IPS-NIHi7 (cell line): ENCODE data around the gene VPS37C.

Source experiments
- DNase-seq: peaks from one replicate; pipeline ENCODE4 v3.0.0; 2012; ENCODE audit warnings: mixed read lengths; ENCODE audit errors: extremely low spot score

VPS37C gene

DNA sequence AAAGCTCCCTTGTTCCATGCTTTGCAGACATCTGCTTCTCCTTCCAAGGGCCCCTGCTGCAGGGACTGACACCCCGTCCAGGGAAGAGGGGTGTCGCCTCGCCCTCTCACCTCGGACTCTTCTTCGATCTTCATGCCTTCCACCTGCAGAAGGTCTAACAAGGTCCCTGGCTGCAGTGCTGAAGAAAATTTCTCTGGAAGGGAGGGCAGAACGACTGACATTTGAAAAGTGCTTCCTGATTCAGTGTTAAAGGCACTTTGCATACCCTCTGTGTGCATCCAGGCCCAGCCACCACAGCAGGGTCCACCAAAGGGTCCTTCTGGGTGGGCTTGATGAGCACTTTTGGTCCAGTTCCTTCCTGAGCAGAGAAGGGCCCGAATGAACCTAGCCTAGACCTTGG, 28.1 kb downstream of the VPS37C start:
- DNase-seq = no peak

DNA sequence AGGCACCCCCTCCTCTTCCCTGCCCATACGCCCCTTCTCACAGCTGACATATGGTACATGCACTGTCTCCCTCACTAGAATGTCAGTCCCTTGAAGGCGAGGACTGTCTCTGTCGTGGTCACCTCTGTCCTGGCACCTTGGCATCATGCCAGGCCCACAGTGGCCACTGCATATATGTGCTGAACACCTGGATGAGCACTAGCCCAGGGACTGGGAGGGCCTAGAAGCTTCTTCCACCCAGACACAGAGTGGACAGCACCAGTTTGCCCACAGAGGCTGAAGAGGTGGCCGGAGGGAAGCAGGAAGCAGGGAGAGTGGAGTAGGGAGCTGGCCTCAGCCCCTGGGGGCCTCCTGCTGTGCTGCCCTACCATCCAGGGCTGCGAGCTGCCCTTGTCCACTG, 28.6 kb downstream of the VPS37C start:
- no peak for DNase-seq

DNA sequence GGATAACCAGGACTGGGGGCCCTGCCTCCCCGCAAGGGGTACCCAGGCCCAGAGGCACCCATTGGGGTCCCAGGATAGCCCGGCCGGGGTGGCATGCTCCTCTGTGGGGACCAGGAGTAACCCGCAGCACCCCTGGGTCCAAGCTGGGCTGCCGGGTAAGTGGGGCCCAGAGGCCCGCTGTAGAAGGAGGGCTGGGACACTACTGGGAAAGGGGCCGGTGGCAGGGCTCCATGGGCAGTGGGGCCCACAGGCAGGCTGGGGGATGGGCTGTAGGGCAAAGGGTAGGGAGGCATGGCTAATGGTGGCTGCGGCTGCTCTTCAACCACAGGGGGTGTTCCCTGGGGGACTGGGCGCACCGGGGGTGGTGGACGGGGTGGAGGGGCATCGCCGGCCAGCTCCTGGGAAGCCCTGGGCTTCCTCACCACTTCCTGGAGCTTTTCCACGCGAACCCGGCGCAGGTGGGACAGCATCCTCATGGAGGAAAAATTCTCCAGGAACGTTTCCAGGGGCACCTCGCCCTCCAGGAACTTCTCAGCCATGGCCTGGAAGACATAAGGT, 29.1 kb downstream of the VPS37C start:
- DNase-seq = no peak

DNA sequence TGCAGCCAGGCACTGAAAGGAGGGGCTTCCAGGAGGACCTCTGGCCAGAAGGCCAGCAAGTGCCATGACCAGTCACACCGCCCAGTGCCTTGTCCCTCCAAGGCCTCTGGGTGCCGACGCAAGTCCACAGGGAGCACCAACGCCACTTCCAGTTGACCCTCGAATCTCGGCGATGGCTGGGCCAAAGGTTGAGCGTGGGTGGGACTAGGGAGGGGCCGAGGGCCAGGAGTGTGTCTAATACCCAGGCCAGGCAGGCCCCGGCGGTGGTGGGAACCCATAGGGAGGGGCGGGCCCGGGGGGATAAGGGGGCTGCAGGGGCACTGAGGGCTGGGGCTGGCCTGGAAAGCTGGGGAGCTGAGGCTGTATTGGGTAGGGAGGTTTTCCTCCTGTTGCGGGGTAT, 29.6 kb downstream of the VPS37C start:
- no peak for DNase-seq

DNA sequence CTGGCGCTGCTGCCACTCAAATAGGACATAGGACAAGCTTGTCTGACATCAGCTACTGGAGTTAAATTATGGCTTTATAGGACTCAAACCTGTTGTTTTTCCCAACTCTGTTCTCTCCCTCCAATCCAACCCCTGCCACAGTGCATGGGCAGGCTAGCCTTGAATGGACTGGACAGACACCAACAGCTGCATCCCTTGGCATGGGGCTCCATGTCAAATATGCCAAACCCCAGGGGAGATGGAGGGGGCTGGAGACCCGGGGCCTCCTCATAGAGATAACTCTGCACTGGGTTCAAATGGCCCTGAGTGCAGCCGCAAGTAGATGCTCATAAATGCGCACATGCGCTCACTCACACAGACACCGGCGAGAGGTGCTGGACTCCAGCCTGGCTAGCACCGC, 30.0 kb downstream of the VPS37C start:
- no peak for DNase-seq

DNA sequence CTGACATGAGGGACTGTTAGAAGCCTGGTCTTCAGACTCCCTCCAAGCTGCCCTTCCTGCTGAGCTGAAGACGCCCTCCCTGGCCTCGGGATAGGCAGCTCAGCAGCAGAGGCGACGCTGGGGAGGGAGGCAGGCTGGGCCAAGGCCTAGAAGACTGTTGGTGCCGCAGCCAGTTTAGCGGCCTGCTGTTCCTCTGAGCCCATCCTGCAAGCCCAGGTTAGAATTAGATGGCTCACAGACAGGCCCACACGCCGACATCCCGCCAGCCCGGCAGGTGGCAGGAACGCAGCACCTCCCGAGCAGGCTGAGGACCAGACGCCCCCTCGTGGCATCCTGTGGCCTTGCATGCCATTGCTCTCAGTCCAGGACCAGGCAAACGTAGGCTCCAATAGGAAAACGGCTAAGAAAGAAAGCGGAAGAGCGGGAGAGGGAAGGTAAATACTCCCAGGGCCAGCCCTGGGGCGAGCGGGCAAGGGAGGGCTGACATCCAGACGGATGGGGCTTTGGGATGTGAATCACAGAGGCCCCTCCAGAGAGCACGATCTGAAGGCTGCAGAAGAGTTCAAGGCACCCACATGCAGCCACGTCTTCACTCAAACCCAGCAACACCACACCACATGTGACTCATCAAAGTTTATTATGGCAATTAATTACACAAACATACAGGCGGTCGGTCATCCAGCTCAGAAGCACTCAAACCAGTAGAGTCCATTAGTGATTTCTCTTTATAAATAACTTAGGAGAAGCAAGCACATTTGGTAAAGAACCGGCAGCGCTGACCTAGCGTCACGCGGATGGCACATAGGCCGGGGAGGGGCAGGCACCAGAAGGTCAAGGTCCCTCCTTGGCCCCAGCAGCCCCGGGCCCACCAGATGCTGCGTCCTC, 31.3 kb downstream of the VPS37C start:
- peak; percentile 100 for DNase-seq

DNA sequence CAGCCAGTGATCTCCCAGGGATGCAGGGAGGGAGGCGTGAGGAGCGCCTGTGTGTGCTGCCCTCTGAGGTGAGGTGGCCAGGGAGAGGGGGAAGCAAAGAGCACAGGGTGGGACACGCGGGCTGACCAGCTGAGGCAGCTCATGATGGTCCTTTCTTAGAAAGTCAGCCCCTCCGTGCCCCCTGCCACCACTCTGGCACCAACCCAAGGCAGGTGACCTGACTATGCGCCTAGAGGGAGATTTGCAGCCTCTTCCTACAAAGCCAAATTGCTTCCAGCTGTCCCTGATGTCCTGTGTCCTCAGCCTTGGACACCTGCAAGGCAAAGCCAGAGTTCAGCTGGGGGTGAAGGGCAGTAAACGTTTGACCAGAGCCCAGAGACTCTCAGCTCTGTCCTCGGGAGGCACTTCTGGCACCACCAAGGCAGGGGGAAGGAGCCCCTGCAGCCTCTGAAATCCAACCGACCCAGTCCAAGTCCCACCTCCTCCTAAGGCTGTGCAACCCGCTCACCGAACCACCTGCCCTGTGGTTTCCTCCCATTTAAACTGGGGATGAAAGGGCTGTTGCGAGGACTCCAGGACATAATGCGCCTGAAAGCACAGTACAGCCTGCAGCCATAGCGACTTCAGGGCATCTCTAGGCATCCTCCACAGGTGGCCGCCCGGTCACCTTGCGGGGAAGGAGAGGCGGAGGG, 32.1 kb downstream of the VPS37C start:
- no peak for DNase-seq

DNA sequence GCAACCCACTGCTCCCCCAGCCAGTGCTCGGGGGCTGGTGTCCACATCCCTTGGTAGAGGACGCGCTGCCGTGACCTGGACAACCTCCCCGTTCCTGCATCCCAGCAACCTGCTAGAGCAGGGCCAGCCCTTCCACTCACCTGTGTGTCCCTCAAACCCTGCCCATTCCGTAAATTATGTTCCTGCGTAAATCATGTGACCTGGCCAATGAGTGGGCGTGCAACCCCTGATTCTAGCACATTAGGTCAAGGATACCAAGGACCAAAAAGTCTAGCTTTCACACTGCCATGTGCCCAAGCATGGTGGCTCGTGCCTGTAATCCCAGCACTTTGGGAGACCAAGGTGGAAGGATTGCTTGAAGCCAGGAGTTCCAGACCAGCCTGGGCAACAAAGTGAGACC, 33.2 kb downstream of the VPS37C start:
- no peak for DNase-seq

DNA sequence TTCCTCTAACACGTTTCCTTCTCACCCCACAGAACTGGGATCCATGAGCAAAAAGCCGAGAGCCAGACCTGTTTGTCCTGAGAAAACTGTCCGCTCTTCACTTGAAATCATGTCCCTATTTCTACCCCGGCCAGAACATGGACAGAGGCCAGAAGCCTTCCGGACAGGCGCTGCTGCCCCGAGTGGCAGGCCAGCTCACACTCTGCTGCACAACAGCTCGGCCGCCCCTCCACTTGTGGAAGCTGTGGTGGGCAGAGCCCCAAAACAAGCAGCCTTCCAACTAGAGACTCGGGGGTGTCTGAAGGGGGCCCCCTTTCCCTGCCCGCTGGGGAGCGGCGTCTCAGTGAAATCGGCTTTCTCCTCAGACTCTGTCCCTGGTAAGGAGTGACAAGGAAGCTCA, 35.0 kb downstream of the VPS37C start:
- DNase-seq = no peak

DNA sequence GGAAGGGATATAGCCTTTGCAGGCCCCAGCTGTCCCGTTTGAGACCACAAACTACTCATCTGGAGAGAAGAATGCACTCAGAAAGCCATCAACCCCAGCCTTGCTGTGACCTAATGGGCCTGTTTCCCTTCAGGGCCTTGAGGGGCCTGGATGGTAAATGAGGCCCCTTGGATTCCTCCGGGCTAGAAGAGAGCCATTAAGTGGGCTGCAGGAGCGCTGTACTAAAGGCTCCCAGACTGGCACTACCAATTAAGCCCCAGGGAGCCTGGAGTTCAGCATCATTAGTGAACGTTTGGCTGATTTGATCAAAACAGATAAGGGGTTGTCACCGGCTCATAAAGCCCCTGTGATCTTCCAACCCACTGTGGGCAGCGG, 35.9 kb downstream of the VPS37C start:
- DNase-seq = no peak

DNA sequence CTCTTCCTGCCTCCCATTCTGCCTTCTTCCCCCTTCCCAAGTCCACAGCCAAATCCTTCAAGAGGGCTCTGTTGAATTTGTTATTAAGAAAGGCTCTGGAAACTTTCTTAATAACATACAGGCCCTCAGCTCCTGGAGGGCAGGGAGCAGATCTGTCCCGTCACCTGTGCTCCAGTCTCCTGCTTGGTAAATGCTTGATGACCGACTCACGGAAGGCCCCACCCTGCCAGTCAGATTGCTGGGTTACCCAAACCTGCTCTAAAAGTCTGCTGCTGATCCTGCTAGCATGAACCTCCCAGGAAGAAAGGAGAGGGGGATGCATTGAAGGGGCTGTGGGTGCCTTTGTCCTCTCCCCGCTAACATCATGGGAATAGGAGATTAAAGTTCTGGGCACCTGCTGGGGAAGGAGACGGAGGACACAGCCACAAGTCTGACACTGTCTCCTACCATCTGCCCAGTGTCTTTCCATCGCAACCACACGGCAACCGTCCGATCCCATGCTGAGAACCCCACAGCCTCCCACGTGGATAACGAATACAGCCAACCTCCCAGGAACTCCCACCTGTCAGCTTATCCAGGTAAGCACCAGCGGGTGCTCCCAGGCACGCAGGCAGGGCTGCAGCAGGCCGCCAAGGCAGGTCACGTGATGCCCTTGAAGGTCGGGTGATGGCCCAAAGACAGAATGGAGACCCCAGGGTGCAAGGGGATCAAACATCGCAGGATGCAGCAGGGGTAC, 36.5 kb downstream of the VPS37C start:
- DNase-seq = no peak

DNA sequence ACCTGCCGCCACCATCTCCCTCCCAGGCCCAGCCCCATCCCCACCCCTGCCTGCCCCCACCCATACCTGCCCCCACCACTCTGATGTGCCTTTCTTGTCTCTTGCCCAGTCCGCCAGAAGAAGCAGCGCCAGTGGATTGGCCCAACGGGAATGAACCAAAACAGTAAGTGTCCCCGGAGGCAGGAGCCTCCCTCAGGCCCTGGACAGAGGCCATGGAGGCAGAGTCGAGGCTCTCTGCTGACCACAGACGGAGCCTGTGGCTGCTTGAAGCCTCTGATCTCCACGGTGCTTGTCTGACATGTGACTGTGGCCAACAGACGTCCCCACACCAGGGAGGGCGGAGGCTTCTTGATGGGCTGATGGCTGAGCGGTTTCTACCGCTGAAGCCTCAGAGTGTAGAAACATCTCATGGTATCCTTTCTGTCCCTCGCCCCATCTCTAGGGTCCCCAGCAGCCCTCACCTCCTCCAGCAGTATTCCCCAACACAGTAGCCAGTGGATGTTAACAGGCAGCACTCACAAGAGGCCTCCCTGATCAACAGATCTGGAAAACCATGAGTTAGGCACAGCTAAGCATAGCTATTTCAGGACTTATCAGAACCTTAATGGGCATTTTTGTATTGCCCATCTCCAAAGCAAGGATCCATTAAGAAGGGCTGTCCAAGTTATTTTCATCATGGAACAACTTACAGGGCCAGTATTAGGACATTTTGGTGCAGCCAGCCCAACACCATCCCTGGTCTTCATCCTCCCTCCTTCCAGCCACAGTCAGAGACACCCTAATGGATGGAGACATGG, 37.3 kb downstream of the VPS37C start:
- no peak for DNase-seq

DNA sequence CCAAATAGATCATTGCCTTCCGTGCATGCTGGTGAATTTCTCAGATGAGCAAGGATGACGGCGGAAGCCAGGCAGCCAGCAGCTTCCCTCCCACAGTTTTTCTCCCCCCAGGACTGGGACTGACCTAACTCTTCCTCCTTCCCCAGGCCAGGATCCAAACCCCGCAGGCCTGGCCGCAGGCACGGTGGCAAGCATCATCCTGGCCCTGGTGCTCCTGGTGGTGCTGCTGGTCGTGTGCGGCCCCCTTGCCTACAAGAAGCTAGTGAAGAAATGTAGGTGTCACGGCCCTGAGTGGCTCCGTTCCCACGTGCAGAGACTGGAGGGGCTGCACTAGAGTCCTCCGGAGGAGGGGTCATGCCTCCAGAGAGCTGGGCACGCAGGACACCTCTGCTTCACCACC, 38.5 kb downstream of the VPS37C start:
- no peak for DNase-seq

DNA sequence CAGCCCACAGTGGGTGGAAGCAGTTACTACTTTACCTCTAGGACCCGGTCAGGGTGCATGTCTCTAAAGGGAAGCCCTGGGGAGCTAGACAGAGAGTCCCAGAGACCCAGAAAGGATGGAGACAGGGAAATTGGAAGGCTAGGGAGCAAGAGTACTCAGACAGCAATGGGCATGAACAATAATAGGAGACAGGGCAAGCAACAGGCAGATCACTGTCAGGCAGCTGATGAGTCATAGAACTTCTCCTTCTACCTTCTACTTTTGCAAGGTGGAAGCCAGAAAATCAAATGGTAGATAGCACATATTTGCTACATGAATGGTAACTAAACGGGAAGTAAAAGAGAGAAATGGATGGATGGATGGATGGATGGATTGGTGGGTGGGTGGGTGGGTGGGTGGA, 39.3 kb downstream of the VPS37C start:
- no peak for DNase-seq

DNA sequence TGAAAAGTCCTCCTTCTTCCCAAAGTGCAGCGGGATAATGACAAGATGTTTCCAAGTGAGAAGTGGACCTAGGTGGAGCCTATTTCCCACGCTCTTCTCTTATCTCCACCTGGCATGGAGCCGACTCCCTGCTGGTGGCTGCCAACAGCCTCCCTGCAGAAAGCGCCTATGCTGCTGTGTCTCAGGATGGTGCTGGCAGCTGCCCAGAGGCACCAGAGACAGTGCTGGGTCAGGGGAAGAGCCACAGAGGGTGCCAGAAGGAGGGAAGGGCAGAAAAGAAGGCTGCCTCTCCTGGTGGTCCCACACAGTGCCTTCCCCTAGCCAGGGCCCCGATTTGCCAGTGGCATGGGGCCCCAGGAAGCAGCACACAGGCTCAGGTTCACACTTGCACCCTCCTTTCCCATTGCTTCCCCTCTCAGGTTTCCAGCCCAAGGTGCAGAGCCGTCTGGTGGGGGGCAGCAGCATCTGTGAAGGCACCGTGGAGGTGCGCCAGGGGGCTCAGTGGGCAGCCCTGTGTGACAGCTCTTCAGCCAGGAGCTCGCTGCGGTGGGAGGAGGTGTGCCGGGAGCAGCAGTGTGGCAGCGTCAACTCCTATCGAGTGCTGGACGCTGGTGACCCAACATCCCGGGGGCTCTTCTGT, 39.9 kb downstream of the VPS37C start:
- no peak for DNase-seq

DNA sequence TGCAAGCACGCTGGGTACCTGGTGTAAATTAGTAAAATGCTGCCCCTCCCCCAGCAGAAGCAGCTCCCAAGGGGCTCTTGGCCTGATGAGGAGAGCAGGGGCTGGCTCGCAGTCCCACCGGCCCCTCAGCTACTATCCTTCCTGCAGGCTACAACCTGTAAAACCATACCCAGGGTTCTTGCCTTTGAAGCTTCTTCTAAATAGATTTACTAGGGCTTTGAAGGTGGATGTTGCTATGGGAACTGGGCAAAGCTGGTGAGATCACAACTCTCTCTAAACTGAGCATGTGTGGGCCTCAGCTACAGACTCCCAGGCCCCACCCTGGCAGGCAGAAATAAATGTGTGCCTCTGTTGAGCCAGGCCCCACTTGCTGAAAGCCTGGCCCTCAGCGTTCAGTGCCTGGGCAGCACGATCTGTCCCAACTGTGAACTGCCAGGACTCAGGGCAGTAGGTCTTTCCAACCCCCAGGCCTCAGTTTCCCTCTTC, 40.5 kb downstream of the VPS37C start:
- DNase-seq = no peak

DNA sequence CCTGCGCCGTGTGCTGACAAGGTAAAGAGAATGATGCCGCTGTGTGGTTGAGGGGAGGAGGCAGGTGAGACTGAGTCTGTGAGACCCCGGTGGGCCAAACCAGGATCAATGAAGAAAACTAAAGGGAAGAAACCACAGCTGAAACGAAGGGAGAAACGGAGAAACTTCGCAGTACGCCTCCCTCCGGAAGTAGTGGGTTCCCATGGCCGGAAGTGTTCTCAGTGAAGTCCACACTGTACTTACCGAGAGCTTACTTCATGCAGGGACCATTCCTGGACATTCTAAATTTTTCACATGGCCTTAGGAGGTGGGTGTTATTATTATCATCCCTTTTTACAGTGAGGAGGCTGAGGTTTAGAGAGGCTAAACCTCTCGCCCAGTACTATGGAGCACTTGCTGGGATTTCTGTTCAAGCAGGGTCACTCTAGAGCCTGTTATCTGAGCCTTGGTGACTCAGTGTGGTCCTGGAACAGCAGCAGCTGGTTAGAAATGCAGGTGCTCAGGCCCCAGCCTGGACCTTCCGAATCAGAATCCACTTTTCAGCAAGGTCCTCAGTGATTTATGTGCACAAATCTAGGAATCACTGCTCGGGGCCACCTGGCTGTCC, 41.0 kb downstream of the VPS37C start:
- DNase-seq = no peak

DNA sequence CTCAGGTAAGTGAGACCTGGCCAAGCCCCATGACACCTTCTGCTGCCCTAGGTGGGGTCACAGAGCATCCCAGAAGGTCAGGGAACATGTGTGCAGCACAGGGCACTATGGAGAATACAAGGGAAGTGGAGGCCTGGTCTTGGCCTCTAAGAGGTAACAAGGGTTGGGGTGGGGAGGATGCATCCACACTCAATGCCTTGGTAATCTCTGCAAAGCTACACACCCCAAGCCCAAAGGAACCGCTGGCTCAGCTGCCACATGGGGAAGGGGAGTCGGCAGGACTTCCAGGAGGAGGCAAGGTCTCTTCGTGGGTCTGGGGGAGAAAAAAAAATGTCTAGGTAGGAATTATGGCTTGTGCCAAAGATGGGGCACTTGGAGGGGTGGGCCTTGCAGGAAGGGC, 41.7 kb downstream of the VPS37C start:
- DNase-seq = no peak

DNA sequence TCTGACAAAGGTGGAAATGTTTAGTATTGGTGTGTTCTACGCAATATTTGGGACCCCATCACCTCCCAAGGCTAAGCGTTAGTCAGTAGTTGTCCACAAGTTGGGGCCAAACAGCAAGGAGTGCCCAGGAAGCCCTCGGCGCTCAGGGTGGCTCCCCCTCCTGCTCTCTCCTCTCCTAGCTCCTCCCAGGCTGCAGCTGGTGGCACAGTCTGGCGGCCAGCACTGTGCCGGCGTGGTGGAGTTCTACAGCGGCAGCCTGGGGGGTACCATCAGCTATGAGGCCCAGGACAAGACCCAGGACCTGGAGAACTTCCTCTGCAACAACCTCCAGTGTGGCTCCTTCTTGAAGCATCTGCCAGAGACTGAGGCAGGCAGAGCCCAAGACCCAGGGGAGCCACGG, 42.2 kb downstream of the VPS37C start:
- DNase-seq = no peak

DNA sequence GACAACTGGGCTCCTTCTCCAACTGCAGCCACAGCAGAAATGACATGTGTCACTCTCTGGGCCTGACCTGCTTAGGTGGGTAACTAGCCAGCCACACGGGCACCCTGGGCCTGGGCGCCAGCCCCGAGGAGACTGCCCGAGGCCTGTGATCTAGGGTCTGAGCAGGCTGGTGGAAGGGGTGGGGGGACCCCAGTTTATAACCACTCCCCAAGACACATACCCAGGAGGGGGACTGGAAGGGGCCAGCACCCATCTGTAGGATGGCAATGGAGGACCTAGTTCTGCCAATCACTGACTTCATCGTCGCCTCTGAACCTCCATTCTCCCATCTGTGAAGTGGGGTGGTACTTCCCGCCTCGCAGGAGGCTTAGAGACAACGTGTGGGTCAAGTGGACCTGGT, 42.8 kb downstream of the VPS37C start:
- no peak for DNase-seq

DNA sequence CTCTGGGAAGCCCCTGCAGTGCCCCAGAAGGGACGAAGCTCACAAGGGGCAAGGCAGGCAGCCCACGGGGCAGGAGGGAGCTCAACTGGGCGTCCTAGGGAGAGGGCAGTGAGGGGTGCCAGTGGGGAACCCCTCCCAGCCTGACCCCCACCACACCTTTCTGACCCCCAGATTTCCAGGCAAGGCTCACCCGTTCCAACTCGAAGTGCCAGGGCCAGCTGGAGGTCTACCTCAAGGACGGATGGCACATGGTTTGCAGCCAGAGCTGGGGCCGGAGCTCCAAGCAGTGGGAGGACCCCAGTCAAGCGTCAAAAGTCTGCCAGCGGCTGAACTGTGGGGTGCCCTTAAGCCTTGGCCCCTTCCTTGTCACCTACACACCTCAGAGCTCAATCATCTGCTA, 43.2 kb downstream of the VPS37C start:
- DNase-seq = no peak
